Measurements from ENCODE around the gene HHAT. TPM values are rescaled to one million over a fixed set of nuclear protein-coding genes. Genes with fewer than 3 reads are reported as not detected.

The HHAT gene
- total and polyA plus RNA-seq, 9 of the 15 experiments (the other 6 are each of a cell fraction or from before 2014, with no cell fraction given): 0.07 to 0.16 (median 0.13) TPM; not detected in 1

DNA sequence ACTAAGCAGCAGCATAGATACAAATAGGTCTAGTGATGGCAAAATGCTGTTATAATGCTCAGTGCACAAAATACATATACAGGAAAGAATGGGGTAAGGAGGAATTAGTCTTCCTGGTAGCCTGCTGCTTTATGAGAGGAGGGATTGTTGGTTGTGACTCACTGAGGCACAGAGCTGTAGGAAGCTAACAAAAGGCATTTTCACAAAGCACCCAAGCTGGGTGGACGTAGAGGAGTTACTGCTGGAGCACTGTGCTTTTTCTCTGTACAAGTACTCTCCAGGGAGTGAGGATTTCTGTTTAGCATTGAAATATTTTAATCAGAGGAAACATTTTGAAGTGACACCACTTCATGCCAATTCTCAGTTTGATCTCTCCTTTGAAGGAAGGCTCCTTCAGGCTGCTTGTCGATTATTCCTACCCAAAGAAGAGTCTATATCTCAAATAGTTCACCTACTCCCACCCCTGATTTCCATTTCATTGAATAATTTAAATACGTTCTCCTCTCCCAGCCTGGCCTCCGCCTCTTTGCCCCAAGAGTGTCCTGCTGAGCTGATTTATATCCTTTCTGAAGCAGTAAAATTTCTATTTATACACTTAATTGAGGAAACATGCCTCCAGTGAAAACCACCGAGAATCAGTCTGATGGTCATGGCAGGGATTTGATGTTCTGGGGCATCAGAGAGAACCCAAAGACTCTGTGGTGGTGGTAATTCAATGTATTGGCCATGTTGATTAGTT lies 271.9 kb downstream of the HHAT start:
- FAIRE-seq (no peak), ATAC-seq (no peak), DNase-seq (ENCODE audit: extremely low read depth in 1 of 4, low spot score in 3 of 4) (no peak)
- H4K20me1 ChIP-seq (replicated peaks; ENCODE audit: control insufficient read depth, insufficient read depth, low read length): no peaks in the 10 kb centered on the region
- intact Hi-C loops (cut with micrococcal nuclease): no loop called here
- 9% methylated on average over 5 of the region's 5 CpGs for WGBS (ENCODE audit: insufficient coverage, low coverage, missing lambda C conversion rate)
- ChIA-PET POLR2A (no interaction called here), CTCF (ENCODE audit: low intra/inter-chr PET ratio) (no interaction called here)
- peaks cover 0 to 4% of the 10 kb centered on the region in 2 experiments; a peak in 1 of 5 replicates for H3K27me3 ChIP-seq (ENCODE audit: control insufficient read depth in 2 of 2, insufficient read depth in 2 of 2, low read length in 2 of 2)
- TF ChIP-seq ZNF507 (tag; conservative IDR thresholded peaks at IDR 0.05) (no peak), ZNF668 (CRISPR knock-in tag; IDR thresholded peaks at IDR 0.05) (no peak), ZNF57 (CRISPR knock-in tag; IDR thresholded peaks at IDR 0.05) (no peak), JUND (IDR thresholded peaks at IDR 0.05; ENCODE audit: borderline replicate concordance, low read depth, low read length) (no peak), JUND (tag; IDR thresholded peaks at IDR 0.05; ENCODE audit: borderline replicate concordance, low read depth, low read length) (no peak), KHSRP (IDR thresholded peaks at IDR 0.05) (no peak), RBM25 (IDR thresholded peaks at IDR 0.05; ENCODE audit: low read depth, low read length, severe bottlenecking) (no peak), MTA3 (IDR thresholded peaks at IDR 0.05; ENCODE audit: borderline replicate concordance) (no peak), CC2D1A (IDR thresholded peaks at IDR 0.05) (no peak), ZNF717 (CRISPR knock-in tag; IDR thresholded peaks at IDR 0.05) (no peak), SRSF1 (IDR thresholded peaks at IDR 0.05; ENCODE audit: low read depth, low read length) (no peak), MCM7 (IDR thresholded peaks at IDR 0.05) (no peak), ZNF212 (CRISPR knock-in tag; IDR thresholded peaks at IDR 0.05) (no peak)
- TF ChIP-seq, protein P1, sequence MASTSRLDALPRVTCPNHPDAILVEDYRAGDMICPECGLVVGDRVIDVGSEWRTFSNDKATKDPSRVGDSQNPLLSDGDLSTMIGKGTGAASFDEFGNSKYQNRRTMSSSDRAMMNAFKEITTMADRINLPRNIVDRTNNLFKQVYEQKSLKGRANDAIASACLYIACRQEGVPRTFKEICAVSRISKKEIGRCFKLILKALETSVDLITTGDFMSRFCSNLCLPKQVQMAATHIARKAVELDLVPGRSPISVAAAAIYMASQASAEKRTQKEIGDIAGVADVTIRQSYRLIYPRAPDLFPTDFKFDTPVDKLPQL (IDR thresholded peaks at IDR 0.05; ENCODE audit: extremely low read depth, insufficient read length): no peak
- no peaks in the 10 kb centered on the region for H3K9me3 ChIP-seq (replicated peaks; ENCODE audit: control insufficient read depth, insufficient read depth, low read depth, low read length)
- no peak overlapping the region for H3K4me2 ChIP-seq (ENCODE audit: insufficient read depth, low read length)
- in situ Hi-C loops (cut with MboI): no loop called here
- no peak overlapping the region for H3K4me3 ChIP-seq
- H3K9me1 ChIP-seq (ENCODE audit: control insufficient read depth, insufficient read depth, low read length): no peaks in the 10 kb centered on the region
- H2AFZ ChIP-seq (ENCODE audit: low read depth, low read length): no peak overlapping the region
- peaks cover 0 to 9% of the 10 kb centered on the region in 2 experiments; a peak in 2 of 5 replicates for H3K4me1 ChIP-seq (replicated peaks in 1 of 2; ENCODE audit: control insufficient read depth in 2 of 2, insufficient read depth in 2 of 2, low read length in 2 of 2)
- no peaks in the 10 kb centered on the region for H3K79me2 ChIP-seq (ENCODE audit: control insufficient read depth, insufficient read depth, low read length)
- no TSS peak for BruUV-seq (replicated peaks)
- H3K36me3 ChIP-seq (ENCODE audit: control insufficient read depth, insufficient read depth, low read length): no peaks in the 10 kb centered on the region
- no peak overlapping the region for H3K27ac ChIP-seq (ENCODE audit: extremely low read depth, low read depth, low read length)
- H3K9ac ChIP-seq (ENCODE audit: insufficient read depth in 1 of 2, low read depth in 2 of 2, low read length in 2 of 2): no peak overlapping the region
